Gastroesophageal sphincter (tissue), 3 donors: ENCODE data around the gene RPN1.

Experiments used
- POLR2A ChIP-seq, 2 donors: fragments of 450-650 bp; IDR thresholded peaks; one replicate each; pipeline ENCODE4 v1.6.1; 2017; ENCODE audit warnings: antibody characterized with exemption in 2 of 2, mild to moderate bottlenecking in 2 of 2, moderate library complexity in 1 of 2
- TF ChIP-seq, protein P1 (sequence below), 4 experiments: fragments of 200-600 bp in 2 of 4; fragments of 450-650 bp in 2 of 4; sonication (generic) in 1 of 4; IDR thresholded peaks; one replicate each; pipeline ENCODE4 v1.5.1; 2017 to 2019; ENCODE audit warnings: antibody characterized with exemption in 4 of 4, mild to moderate bottlenecking in 2 of 4, moderate library complexity in 2 of 4

DNA sequence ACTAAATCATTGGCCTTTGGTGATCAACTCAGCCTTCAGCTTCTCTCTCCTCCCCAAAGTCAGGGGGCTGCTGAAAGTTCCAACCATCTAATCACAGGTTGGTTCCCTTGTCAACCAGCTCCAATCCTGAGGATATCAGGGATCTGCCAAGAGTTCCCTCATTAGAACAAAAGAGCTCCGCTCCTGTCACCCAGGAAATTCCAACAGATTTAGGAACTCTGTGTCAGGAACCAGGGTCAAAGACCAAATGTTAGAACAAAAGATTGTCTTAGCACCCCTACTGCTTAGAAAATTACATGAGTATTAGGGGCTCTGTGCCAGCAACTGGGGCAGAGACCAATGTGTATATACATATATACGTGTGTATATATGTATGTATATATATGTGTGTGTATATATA is 43.1 kb upstream of the RPN1 start:
- TF ChIP-seq, protein P1, sequence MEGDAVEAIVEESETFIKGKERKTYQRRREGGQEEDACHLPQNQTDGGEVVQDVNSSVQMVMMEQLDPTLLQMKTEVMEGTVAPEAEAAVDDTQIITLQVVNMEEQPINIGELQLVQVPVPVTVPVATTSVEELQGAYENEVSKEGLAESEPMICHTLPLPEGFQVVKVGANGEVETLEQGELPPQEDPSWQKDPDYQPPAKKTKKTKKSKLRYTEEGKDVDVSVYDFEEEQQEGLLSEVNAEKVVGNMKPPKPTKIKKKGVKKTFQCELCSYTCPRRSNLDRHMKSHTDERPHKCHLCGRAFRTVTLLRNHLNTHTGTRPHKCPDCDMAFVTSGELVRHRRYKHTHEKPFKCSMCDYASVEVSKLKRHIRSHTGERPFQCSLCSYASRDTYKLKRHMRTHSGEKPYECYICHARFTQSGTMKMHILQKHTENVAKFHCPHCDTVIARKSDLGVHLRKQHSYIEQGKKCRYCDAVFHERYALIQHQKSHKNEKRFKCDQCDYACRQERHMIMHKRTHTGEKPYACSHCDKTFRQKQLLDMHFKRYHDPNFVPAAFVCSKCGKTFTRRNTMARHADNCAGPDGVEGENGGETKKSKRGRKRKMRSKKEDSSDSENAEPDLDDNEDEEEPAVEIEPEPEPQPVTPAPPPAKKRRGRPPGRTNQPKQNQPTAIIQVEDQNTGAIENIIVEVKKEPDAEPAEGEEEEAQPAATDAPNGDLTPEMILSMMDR (IDR thresholded peaks at IDR 0.05) = no peak
- no peak for TF ChIP-seq POLR2A (IDR thresholded peaks at IDR 0.05)
